C4-2B (cell line): Measurements from ENCODE around the gene CYTH4.

Experiments
- H3K27ac ChIP-seq: fragments of 450-650 bp; 2 replicates; pipeline ENCODE4 v1.5.1; 2017
- ZFX ChIP-seq: fragments of 450-650 bp; IDR thresholded peaks from 2 replicates; pipeline ENCODE4 v1.6.1; 2017
- TF ChIP-seq, protein P1 (sequence below): fragments of 450-650 bp; conservative IDR thresholded peaks from 2 replicates; pipeline ENCODE4 v1.5.1; 2017; ENCODE audit warnings: mild to moderate bottlenecking

Gene CYTH4

DNA sequence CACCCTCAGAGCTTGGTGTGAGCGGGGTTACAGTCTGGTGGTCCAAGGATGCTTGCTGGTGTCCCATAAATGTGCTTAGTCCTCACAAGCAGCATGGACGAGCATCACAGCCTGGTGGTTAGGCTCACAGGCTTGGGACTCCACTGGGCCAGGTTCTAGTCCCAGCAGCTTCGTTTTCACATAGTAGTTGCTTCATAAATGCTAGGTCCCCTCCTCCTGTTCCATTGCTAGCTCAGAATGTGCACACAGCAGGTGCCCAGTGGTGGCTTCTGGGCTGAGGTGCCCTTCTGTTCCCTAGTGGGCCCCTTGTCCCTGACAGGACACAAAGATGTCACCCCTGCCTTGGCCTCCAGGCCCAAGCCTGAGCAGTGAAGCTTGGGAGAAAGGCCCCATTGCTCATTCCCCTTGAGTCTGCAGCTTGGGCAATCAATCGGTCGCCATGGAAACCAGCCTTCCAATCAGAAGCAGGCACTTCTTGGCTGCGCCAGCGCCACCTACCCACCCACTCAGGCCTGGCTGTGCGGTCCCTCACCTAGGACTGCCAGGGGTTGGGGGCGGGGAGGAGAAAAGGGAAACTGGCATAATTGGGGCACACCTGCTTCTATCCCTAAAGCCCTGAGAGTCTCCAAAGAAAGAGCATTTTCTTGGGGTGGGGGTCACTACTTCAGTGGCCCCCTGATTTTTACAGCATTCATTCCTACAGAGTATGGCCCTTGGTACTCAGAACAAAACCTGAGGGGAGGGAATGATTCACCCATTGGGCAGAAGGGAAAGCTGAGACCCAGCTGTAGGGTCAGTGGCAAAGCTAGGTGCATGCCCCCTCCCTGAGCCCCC lies 48.1 kb downstream of the CYTH4 start:
- H3K27ac ChIP-seq: no peak overlapping the region
- TF ChIP-seq, protein P1, sequence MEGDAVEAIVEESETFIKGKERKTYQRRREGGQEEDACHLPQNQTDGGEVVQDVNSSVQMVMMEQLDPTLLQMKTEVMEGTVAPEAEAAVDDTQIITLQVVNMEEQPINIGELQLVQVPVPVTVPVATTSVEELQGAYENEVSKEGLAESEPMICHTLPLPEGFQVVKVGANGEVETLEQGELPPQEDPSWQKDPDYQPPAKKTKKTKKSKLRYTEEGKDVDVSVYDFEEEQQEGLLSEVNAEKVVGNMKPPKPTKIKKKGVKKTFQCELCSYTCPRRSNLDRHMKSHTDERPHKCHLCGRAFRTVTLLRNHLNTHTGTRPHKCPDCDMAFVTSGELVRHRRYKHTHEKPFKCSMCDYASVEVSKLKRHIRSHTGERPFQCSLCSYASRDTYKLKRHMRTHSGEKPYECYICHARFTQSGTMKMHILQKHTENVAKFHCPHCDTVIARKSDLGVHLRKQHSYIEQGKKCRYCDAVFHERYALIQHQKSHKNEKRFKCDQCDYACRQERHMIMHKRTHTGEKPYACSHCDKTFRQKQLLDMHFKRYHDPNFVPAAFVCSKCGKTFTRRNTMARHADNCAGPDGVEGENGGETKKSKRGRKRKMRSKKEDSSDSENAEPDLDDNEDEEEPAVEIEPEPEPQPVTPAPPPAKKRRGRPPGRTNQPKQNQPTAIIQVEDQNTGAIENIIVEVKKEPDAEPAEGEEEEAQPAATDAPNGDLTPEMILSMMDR: no peak
- TF ChIP-seq ZFX: no peak

DNA sequence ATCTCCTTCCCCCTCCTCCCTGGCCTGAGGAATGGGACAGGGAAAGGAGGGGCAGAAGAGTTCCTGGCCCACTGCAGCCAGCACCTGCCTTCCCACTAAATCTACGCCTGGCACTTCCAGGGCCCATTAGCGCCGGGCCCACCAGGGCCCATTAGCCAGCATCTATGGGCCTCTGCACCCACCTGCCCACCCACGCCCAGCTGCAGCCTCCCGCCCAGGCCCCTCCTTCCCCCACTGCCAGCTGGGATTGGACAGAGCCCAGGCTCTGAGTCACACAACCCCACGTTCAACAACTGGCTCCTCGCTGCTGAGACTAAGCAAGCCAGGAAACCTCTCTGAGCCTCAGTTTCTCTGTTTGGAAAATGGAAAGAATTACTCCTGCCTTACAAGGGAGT lies 48.7 kb downstream of the CYTH4 start:
- no peak for TF ChIP-seq ZFX
- TF ChIP-seq, protein P1: no peak
- no peak overlapping the region for H3K27ac ChIP-seq

DNA sequence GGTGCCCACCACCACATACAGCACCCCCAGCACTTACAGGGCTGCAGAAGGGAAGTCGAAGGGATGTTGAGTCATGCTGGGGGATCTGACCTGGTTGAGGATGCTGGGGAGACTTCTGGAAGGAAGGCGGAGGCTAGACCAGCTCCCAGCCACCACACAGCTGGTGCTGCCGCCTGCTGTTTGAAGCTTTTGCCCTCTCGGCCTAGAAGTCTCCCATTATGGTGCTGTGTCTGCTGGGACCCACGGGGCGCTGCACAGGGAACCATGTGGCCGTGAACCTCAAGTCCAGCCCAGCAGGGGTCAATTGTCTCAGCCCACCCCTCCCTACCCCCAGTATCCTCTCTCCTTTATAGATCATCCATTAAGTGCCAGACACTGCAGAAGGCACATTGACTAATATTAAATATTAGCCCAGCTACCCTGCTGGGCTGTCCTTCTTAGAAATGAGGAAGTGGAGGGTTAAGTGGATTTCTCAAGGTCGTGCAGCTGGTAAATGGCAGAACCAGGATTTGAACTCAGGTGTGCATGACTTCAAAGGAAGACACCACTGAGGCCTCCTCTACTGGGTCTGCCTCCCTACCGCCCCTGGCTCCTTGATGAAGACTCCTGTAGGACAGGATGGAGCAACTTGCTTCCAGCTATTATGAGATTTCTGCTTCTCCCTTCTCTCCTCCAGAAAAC lies 49.7 kb downstream of the CYTH4 start:
- TF ChIP-seq, protein P1: no peak
- no peak for TF ChIP-seq ZFX
- no peak overlapping the region for H3K27ac ChIP-seq

DNA sequence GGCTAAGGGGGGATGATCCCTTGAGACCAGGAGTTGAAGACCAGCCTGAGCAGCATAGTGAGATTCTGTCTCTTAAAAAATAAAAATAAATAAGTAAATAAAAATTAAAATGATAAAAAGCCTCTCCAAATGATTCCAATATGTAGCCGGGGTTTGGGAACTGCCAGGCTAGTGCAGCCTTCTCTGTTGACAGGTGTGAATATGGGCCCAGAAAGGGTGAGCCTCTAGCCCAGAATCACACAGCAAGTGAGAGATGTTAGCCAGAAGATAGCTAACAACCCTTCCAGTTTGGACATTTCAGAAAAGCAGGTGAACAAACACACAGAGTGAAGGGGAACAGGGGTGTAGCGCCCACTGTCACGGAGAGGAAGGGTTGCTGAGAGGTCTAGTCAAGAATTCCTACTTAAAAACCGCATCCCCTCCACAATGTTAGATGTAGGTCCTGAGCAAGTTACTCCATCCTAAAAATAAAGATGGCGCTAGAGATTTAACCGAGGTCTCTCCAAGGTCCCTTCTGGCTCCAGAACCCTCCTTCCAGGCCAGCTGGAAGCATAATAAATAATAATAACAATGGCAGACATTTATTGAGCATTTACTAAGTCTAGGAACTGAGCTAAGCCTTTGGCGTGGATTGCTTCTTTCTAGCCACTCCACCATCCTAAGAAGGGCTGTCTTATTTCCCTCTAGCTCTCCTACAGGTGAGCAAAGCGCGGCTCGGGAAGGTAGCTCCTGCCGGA lies 51.6 kb downstream of the CYTH4 start:
- TF ChIP-seq ZFX: no peak
- TF ChIP-seq, protein P1: no peak
- no peak overlapping the region for H3K27ac ChIP-seq

DNA sequence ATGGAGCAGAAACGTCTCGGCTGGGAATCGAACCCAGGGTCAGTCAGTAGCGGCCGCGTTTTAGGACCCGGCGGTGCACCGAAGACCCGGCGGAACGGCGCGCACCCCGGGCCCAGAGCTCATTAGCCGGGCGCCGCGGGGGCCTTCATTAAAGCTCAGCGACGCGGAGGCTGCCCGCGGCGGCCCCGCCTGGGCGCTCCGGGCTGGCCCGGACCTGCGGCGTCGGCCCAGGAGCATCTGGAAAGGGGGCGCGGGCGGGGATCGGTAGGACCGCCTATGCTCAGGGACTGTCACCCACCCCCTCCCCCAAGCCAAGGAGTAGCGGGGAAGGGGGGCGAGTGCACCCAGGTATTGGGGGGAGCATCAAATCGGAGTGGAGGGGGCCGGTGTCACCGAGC lies 52.2 kb downstream of the CYTH4 start:
- TF ChIP-seq, protein P1: no peak
- no peak for TF ChIP-seq ZFX
- H3K27ac ChIP-seq: no peak overlapping the region

DNA sequence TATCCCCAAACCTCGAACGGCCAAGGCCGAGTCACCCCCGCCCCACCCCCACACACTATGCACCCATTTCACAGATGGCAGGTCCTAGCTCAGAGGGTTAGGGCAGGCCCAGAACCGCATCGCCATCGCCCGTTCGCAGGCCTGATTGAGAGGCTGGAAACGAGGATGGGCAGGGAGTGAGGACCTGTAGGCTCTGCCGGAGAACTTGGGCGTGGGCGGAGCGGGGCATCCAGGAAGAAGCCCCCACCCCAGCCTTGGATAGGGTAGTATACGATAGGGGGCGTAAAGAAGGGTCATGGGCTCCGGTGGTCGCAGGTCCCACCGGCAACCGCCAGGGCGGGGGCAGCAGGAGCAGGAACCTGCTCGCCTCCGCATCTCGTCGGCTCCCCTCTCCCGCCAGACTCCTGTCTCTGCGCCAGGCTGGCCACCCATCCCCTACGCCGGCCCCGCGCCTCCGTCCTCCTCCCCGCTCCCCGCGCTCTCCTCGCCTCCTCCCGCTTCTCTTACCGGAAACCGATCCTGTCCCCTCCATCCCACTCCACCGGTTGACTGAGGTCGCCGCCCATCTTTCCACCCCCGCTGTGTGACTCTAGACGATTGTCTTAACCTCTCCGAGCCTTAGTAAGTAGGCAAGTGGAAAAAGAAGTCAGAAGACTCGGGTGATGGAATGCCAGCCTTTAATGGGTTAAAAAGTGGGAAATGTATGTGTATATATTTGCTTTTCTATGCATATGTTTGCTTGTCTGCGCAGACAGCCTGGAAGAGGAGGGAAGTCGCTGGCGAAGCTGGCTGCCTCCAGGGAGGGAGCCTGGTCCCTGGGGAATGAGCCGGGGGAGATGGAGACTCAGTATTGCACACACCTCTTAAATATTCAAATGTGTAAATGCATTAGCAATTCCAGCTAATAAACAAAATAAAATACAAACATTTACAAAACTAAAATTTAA lies 52.8 kb downstream of the CYTH4 start:
- peak overlapping the region; percentile 5; the same call in 1 of the 2 replicates for H3K27ac ChIP-seq
- TF ChIP-seq, protein P1: no peak
- no peak for TF ChIP-seq ZFX
